ENCODE measurements around the gene PCSK5. TPM values are rescaled to one million over a fixed set of nuclear protein-coding genes. Genes with fewer than 3 reads are reported as not detected.

Gene PCSK5
- total RNA-seq, 1 donor from 2014 or later: 16.5 TPM

- DNase-seq: no peak
Measured at GRCh38 chr9:76198336-76198735, 307.9 kb downstream of the PCSK5 start.

- DNase-seq: no peak
Measured at GRCh38 chr9:76200315-76200714, 309.8 kb downstream of the PCSK5 start.

GRCh38 chr9:76200745-76201144, 310.3 kb downstream of the PCSK5 start:
- no peak for DNase-seq

GRCh38 chr9:76203373-76203772, 312.9 kb downstream of the PCSK5 start:
- DNase-seq: no peak

GRCh38 chr9:76206821-76207220, 316.3 kb downstream of the PCSK5 start:
- no peak for DNase-seq

- no peak for DNase-seq
Measured at GRCh38 chr9:76213751-76214150, 323.3 kb downstream of the PCSK5 start.

GRCh38 chr9:76215066-76215465, 324.6 kb downstream of the PCSK5 start:
- no peak for DNase-seq

- DNase-seq: no peak
Measured at GRCh38 chr9:76216161-76216649, 325.7 kb downstream of the PCSK5 start.

GRCh38 chr9:76218117-76218885, 327.8 kb downstream of the PCSK5 start:
- no peak for DNase-seq

- no peak for DNase-seq
Measured at GRCh38 chr9:76218886-76219445, 328.5 kb downstream of the PCSK5 start.

GRCh38 chr9:76219560-76220151, 329.2 kb downstream of the PCSK5 start:
- no peak for DNase-seq

GRCh38 chr9:76221423-76221822, 330.9 kb downstream of the PCSK5 start:
- no peak for DNase-seq

- no peak for DNase-seq
Measured at GRCh38 chr9:76223749-76224340, 333.4 kb downstream of the PCSK5 start.

GRCh38 chr9:76227156-76227555, 336.7 kb downstream of the PCSK5 start:
- DNase-seq: no peak

GRCh38 chr9:76231001-76231400, 340.5 kb downstream of the PCSK5 start:
- DNase-seq: no peak

GRCh38 chr9:76232861-76233489, 342.5 kb downstream of the PCSK5 start:
- DNase-seq: no peak

- DNase-seq: no peak
Measured at GRCh38 chr9:76240578-76240977, 350.1 kb downstream of the PCSK5 start.

GRCh38 chr9:76245518-76245917, 355.0 kb downstream of the PCSK5 start:
- DNase-seq: no peak

GRCh38 chr9:76246680-76247079, 356.2 kb downstream of the PCSK5 start:
- DNase-seq: no peak

GRCh38 chr9:76247426-76247825, 357.0 kb downstream of the PCSK5 start:
- DNase-seq: no peak

- DNase-seq: no peak
Measured at GRCh38 chr9:76249309-76249708, 358.8 kb downstream of the PCSK5 start.

- DNase-seq: no peak
Measured at GRCh38 chr9:76255781-76256455, 365.4 kb downstream of the PCSK5 start.

Measured in occipital lobe (tissue), 2 donors.